ENCODE data around the gene OGFOD3. TPM values are rescaled to one million over a fixed set of nuclear protein-coding genes. Genes with fewer than 3 reads are reported as not detected.

Gene OGFOD3
- total and polyA plus RNA-seq, 9 of the 15 experiments (the other 6 are each of a cell fraction or from before 2014, with no cell fraction given): 0.69 to 44.7 (median 18.9) TPM

DNA sequence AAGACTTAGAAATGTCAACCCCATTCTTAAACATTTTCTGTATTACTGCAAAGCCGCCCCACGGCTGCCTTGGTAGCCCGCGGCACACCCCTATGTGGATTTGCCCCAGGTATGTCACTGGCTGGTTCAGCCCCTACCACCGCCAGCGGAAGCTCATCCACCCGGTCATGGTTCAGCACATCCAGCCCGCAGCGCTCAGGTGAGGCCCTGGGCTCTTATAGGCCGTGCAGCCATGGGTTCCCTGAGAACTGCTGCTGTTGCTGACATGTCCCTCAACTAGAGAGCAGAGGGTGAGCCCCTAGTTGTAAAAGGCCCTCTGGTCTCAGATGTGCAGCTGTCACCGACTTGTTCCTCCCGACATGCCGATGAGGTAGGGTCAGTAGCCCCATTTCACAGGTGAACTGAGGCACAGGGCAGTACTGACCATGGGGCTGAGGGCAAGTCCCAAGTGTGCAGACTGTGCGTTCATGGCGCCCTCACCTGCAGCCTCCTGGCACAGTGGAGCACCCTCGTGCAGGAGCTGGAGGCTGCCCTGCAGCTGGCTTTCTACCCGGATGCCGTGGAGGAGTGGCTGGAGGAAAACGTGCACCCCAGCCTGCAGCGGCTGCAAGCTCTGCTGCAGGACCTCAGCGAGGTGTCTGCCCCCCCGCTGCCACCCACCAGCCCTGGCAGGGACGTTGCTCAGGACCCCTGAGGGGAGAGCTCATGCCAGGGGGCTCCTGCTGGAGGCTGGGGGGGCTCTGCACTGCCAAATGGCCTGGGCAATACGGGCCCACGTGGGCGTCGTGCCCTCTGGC lies 23.5 kb upstream of the OGFOD3 start:
- intact Hi-C loops (cut with micrococcal nuclease): no loop called here
- no peak overlapping the region for H2AFZ ChIP-seq (ENCODE audit: low read depth, low read length)
- TF ChIP-seq POLR2B (IDR thresholded peaks at IDR 0.05; ENCODE audit: low read depth, partially characterized antibody) (peak; percentile 13), TFAM (CRISPR knock-in tag; conservative IDR thresholded peaks at IDR 0.05) (no peak), POLR2G (IDR thresholded peaks at IDR 0.05; ENCODE audit: low read depth, low read length) (peak; percentile 67), RBFOX2 (IDR thresholded peaks at IDR 0.05; ENCODE audit: low read depth, low read length) (peak; percentile 57)
- TF ChIP-seq, protein P1, sequence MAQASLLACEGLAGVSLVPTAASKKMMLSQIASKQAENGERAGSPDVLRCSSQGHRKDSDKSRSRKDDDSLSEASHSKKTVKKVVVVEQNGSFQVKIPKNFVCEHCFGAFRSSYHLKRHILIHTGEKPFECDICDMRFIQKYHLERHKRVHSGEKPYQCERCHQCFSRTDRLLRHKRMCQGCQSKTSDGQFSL (CRISPR knock-in tag; IDR thresholded peaks at IDR 0.05): peak; percentile 23; the same call in 1 of the 2 replicates
- TF ChIP-seq, protein P1 (tag; IDR thresholded peaks at IDR 0.05): no peak
- TF ChIP-seq, protein P2, sequence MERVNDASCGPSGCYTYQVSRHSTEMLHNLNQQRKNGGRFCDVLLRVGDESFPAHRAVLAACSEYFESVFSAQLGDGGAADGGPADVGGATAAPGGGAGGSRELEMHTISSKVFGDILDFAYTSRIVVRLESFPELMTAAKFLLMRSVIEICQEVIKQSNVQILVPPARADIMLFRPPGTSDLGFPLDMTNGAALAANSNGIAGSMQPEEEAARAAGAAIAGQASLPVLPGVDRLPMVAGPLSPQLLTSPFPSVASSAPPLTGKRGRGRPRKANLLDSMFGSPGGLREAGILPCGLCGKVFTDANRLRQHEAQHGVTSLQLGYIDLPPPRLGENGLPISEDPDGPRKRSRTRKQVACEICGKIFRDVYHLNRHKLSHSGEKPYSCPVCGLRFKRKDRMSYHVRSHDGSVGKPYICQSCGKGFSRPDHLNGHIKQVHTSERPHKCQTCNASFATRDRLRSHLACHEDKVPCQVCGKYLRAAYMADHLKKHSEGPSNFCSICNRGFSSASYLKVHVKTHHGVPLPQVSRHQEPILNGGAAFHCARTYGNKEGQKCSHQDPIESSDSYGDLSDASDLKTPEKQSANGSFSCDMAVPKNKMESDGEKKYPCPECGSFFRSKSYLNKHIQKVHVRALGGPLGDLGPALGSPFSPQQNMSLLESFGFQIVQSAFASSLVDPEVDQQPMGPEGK (CRISPR knock-in tag; IDR thresholded peaks at IDR 0.05; ENCODE audit: borderline replicate concordance): no peak
- no peak for DNase-seq (ENCODE audit: extremely low read depth in 1 of 4, low spot score in 3 of 4)
- peaks cover 24% of the 10 kb centered on the region; the same call in 1 of the 3 replicates for H3K36me3 ChIP-seq (ENCODE audit: control insufficient read depth, insufficient read depth, low read length)
- H3K4me2 ChIP-seq (ENCODE audit: insufficient read depth, low read length): no peak overlapping the region
- H3K9me3 ChIP-seq (replicated peaks; ENCODE audit: control insufficient read depth, insufficient read depth, low read depth, low read length): no peaks in the 10 kb centered on the region
- in situ Hi-C loops (cut with MboI): no loop called here
- H3K4me3 ChIP-seq: no peak overlapping the region
- CTCF ChIA-PET (ENCODE audit: low intra/inter-chr PET ratio): interaction anchor here (0.6 kb wide), 1 partner anchor 716 kb away, joined by 3 read pairs; no protein-coding TSS in a partner anchor
- no peaks in the 10 kb centered on the region for H3K27me3 ChIP-seq (ENCODE audit: control insufficient read depth in 2 of 2, insufficient read depth in 2 of 2, low read length in 2 of 2)
- no peaks in the 10 kb centered on the region; the same call in 2 of the 3 replicates for H3K79me2 ChIP-seq (ENCODE audit: control insufficient read depth, insufficient read depth, low read length)
- H3K27ac ChIP-seq (ENCODE audit: extremely low read depth, low read depth, low read length): no peak overlapping the region
- H3K4me1 ChIP-seq (replicated peaks in 1 of 2; ENCODE audit: control insufficient read depth in 2 of 2, insufficient read depth in 2 of 2, low read length in 2 of 2): peaks cover 0 to 75% of the 10 kb centered on the region in 2 experiments; a peak in 2 of 5 replicates
- POLR2A ChIA-PET: interaction anchor here (0.7 to 1.4 kb wide), 2 partner anchors 11 to 92 kb away, joined by 4 read pairs; no protein-coding TSS in a partner anchor
- WGBS (ENCODE audit: insufficient coverage, low coverage, missing lambda C conversion rate): 86% methylated on average over 23 of the region's 27 CpGs
- no peak overlapping the region for H3K9ac ChIP-seq (ENCODE audit: insufficient read depth in 1 of 2, low read depth in 2 of 2, low read length in 2 of 2)
- no TSS peak for BruUV-seq (replicated peaks)
- H3K9me1 ChIP-seq (ENCODE audit: control insufficient read depth, insufficient read depth, low read length): no peaks in the 10 kb centered on the region
- FAIRE-seq: no peak
- H4K20me1 ChIP-seq (replicated peaks; ENCODE audit: control insufficient read depth, insufficient read depth, low read length): no peaks in the 10 kb centered on the region
- no peak; the same call in 1 of the 3 replicates for ATAC-seq
